DMS 273 (cell line): ENCODE measurements around the gene C3orf62.
A peak's percentile ranks its signal among the peaks of the same experiment; 100 is the strongest.
"Not testable (repeated sequence)": the region's sequence is repeated elsewhere in the genome, so short reads cannot be mapped to it uniquely, and the experiment has no call there.

Source experiments
- DNase-seq: peaks from one replicate; lab custom pipeline; 2025; ENCODE audit not compliant: unreplicated experiment; lab: John Stamatoyannopoulos, UW

Gene C3orf62

GRCh38 chr3:49269443-49270155, 7.4 kb downstream of the C3orf62 start:
- no peak for DNase-seq

- no peak for DNase-seq
Observed at GRCh38 chr3:49266410-49267095, 10.5 kb downstream of the C3orf62 start.

GRCh38 chr3:49265661-49266386, 11.2 kb downstream of the C3orf62 start:
- no peak for DNase-seq

- no peak for DNase-seq
Observed at GRCh38 chr3:49263159-49263889, 13.7 kb downstream of the C3orf62 start.

- DNase-seq: no peak
Observed at GRCh38 chr3:49260806-49261324, 16.2 kb downstream of the C3orf62 start.

- DNase-seq: peak; percentile 8
Observed at GRCh38 chr3:49257187-49257586, 19.8 kb downstream of the C3orf62 start.

GRCh38 chr3:49255718-49256511, 21.1 kb downstream of the C3orf62 start:
- DNase-seq: no peak

- no peak for DNase-seq
Observed at GRCh38 chr3:49255112-49255511, 21.9 kb downstream of the C3orf62 start.

GRCh38 chr3:49253512-49253911, 23.5 kb downstream of the C3orf62 start:
- DNase-seq: no peak

GRCh38 chr3:49248840-49249227, 28.2 kb downstream of the C3orf62 start:
- DNase-seq: no peak

- no peak for DNase-seq
Observed at GRCh38 chr3:49244581-49245205, 32.3 kb downstream of the C3orf62 start.

- DNase-seq: not testable (repeated sequence)
Observed at GRCh38 chr3:49240091-49240490, 36.9 kb downstream of the C3orf62 start.

- DNase-seq: no peak
Observed at GRCh38 chr3:49238274-49239127, 38.5 kb downstream of the C3orf62 start.

- DNase-seq: no peak
Observed at GRCh38 chr3:49237344-49237743, 39.7 kb downstream of the C3orf62 start.

- no peak for DNase-seq
Observed at GRCh38 chr3:49236226-49236625, 40.8 kb downstream of the C3orf62 start.

- not testable (repeated sequence) for DNase-seq
Observed at GRCh38 chr3:49228817-49229216, 48.2 kb downstream of the C3orf62 start.

- DNase-seq: no peak
Observed at GRCh38 chr3:49222002-49222401, 55.0 kb downstream of the C3orf62 start.

GRCh38 chr3:49220985-49221563, 56.0 kb downstream of the C3orf62 start:
- DNase-seq: not testable (repeated sequence)
